Heart right ventricle (tissue), 16 donors: Measurements from ENCODE around the gene TNFRSF4. TPM values are rescaled to one million over a fixed set of nuclear protein-coding genes. Genes with fewer than 3 reads are reported as not detected.
A peak's percentile ranks its signal among the peaks of the same experiment; 100 is the strongest.

Source experiments
- ATAC-seq, 8 donors: fragments of 200-7000 bp; cut with Tn5 transposase; one replicate each; pipeline ENCODE4 v1.9.1; 2020; ENCODE audit warnings: mild to moderate bottlenecking in 8 of 8, moderate library complexity in 8 of 8, moderate number of reproducible peaks in 1 of 8
- DNase-seq, 2 donors: peaks; one replicate each; pipeline ENCODE4 v3.0.0-alpha.2; 2020
- H3K27ac ChIP-seq, 10 donors: fragments of 200-600 bp; sonication (generic) in 2 of 10; one replicate each; pipeline versions ENCODE4 v1.5.0 to v1.8.0; 2020 to 2022; ENCODE audit warnings: mild to moderate bottlenecking in 3 of 10
- H3K27me3 ChIP-seq, 7 donors: fragments of 200-600 bp; one replicate each; pipeline ENCODE4 v1.8.0; 2021 to 2022; ENCODE audit warnings: mild to moderate bottlenecking in 2 of 7
- H3K36me3 ChIP-seq, 9 donors: fragments of 200-600 bp; sonication (generic) in 1 of 9; one replicate each; pipeline versions ENCODE4 v1.5.0 to v1.8.0; 2020 to 2022; ENCODE audit warnings: mild to moderate bottlenecking in 2 of 9
- H3K4me1 ChIP-seq, 9 donors: fragments of 200-600 bp; sonication (generic) in 1 of 9; one replicate each; pipeline versions ENCODE4 v1.5.0 to v1.8.0; 2020 to 2022; ENCODE audit warnings: mild to moderate bottlenecking in 4 of 9
- H3K4me3 ChIP-seq, 10 donors: fragments of 200-600 bp; sonication (generic) in 2 of 10; one replicate each; pipeline versions ENCODE4 v1.5.0 to v1.8.0; 2020 to 2022; ENCODE audit warnings: mild to moderate bottlenecking in 7 of 10, moderate library complexity in 2 of 10
- H3K9me3 ChIP-seq, 11 donors: fragments of 200-600 bp in 10 of 11; sonication (generic) in 2 of 11; one replicate each; pipeline versions ENCODE4 v1.5.0 to v1.8.0; 2013 to 2022; ENCODE audit warnings: mild to moderate bottlenecking in 2 of 11, control low read depth in 1 of 11, moderate library complexity in 1 of 11
- CTCF ChIP-seq, 9 donors: fragments of 200-600 bp; sonication (generic) in 2 of 9; IDR thresholded peaks; one replicate each; pipeline versions ENCODE4 v1.5.0 to v1.8.0; 2021 to 2022; ENCODE audit warnings: antibody characterized with exemption in 9 of 9, mild to moderate bottlenecking in 5 of 9, moderate library complexity in 1 of 9
- WGBS, 2 donors: extraction: QIAGEN DNeasy Blood & Tissue Kit; methylation state at CpG; one replicate each; pipeline ENCODE4 v1.1.7; 2013; ENCODE audit warnings: inconsistent platforms in 1 of 2; 5-methylcytosine and 5-hydroxymethylcytosine counted together
- intact Hi-C, 10 donors: fragments of 100-400 bp; cut with DNase I; formaldehyde crosslinking; loops; one replicate each; pipeline versions ENCODE4 v1.11.1 to v1.14.2; 2022
- polyA plus RNA-seq, 2 donors: library from polyadenylated mRNA; stranded (reverse); fragments of 200-250 nt; gene quantifications; one replicate each; pipeline ENCODE4 v1.2.3, GENCODE V29; 2013
- total RNA-seq, 10 donors: library from RNA; stranded (reverse); fragmentation: NEBNext Ultra II Directional in 3 of 10; extraction: Animal tissue kit (Norgen Biotek cat#: 25700) in 3 of 10; gene quantifications; one replicate each; pipeline versions ENCODE4 v1.2.1 to v1.2.4, GENCODE V29; 2021 to 2023
- donor health status: Arrhythmogenic right ventricular cardiomyopathy.
- donor health status: ischemic (EF 13 %, LVEDD 7.1; RV severe dilation, severe dysfunction).
- donor health status: healthy with polysubstance abuse.
- donor health status: DM: no; HTN: yes; CAD: no.
- donor health status: DM: no; HTN: no; CAD: no.
- donor health status: ischemic (EF 25% LVEDD 6.9; RV normal size, moderate dysfunction).
- donor health status: ischemic (EF 25% LVEDD 5.7; RV mildly dilated, moderate dysfunction).
- donor health status: healthy.
- donor health status: DM: yes; HTN: yes; CAD: no.
- donor health status: Ischemic cardiomyopathy.
- donor health status: ischemic (EF 35%, LVEDD 5.7; RV mildly dilated, moderate dysfunction).
- donor health status: nonischemic (EF 11% LVEDD 7.7; RV severe dilation, severe dysfunction).
- donor health status: DM: yes; HTN: yes; CAD: no.
- donor health status: PGD.
- donor health status: ischemic (EF 29% LVEDD 5.4; RV normal size, mild dysfunction).
- donor health status: nonischemic (EF 23%, LVEDD 6.1; RV moderate dilation, normal function).

The TNFRSF4 gene
- total and polyA plus RNA-seq, 12 donors, result 0.52 to 24.8 (median 5.0) TPM

DNA sequence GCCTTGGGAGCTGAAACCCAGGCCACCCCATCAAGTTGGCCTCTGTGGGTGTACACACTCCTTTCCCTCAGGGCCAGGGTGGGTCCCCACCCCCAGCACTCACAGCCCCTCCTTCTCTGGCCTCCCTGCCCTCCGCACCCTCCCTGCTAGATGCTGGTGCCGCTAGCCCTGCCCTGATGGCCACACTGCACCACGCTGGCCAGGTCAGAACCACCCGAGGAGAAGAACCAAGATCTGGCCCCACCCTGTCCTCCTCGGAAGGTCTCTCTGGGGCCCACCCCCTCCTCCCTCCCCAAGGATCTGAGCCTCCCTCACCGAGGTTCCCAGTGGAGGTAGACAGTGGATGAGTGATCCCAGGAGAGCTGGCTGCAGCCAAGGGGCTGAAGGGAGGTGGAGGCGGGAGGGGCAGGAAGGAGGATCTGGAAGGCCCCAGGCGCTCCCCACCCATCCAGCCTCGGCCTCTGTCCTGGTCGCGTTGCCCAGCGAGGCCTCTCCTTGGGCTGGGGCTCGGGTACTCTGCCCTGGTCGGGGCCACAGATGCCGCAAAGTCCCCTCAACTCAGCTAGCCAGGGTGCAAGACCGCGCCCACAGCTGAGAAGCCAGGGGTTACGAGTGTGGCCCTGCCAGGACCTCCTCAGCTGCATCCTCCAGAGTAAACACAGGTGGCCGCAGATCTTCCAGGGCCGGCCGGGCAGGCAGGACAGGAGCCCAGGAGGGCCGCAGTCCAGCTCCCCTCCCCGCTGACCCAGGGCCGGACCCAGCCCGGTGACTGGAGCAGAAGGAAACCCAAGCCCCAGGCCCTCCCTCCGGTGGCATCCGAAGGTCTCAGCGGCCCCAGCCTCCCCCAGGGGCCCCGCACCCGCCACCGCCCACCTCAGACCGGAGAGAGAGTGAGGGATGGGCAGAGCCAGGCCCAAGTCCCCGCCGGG is 23.3 kb upstream of the TNFRSF4 start:
- peaks cover 10 to 38% (median 21%) of the 10 kb centered on the region in 9 donors for H3K4me1 ChIP-seq
- peak in 3 of 8 donors; percentile 8 to 35 (median 11) for ATAC-seq

GRCh38 chr1:1236176-1236763 is 22.3 kb upstream of the TNFRSF4 start:
- TF ChIP-seq CTCF (IDR thresholded peaks at IDR 0.05), result no peak
- intact Hi-C loops, result loop anchor here in 1 of 10 donors (5.0 kb wide), 1 partner anchor 114 kb away; no protein-coding TSS in a partner anchor
- Histone ChIP-seq H3K27me3 (peaks cover 6 to 39% (median 34%) of the 10 kb centered on the region in 7 donors), H3K4me1 (peaks cover 10 to 38% (median 21%) of the 10 kb centered on the region in 9 donors), H3K9me3 (no peaks in the 10 kb centered on the region), H3K36me3 (peaks cover 0 to 12% (median 0%) of the 10 kb centered on the region in 9 donors), H3K4me3 (no peak overlapping the region), H3K27ac (no peak overlapping the region)
- DNase-seq, result no peak
- 82 to 87% methylated on average over 21 to 22 of the region's 22 CpGs for WGBS, 2 donors
- no peak for ATAC-seq

More for the DNA sequence above, 23.3 kb upstream of the TNFRSF4 start:
- DNase-seq, result no peak
- TF ChIP-seq CTCF (IDR thresholded peaks at IDR 0.05), result no peak
- H3K9me3 ChIP-seq, result no peaks in the 10 kb centered on the region
- 43 to 44% methylated on average over 34 of the region's 34 CpGs for WGBS, 2 donors
- intact Hi-C loops, result loop anchor here in 1 of 10 donors (5.0 kb wide), 1 partner anchor 115 kb away; no protein-coding TSS in a partner anchor
- peaks cover 6 to 44% (median 38%) of the 10 kb centered on the region in 7 donors for H3K27me3 ChIP-seq
- peaks cover 0 to 12% (median 0%) of the 10 kb centered on the region in 9 donors for H3K36me3 ChIP-seq
- no peak overlapping the region for H3K27ac ChIP-seq
- H3K4me3 ChIP-seq, result no peak overlapping the region

DNA sequence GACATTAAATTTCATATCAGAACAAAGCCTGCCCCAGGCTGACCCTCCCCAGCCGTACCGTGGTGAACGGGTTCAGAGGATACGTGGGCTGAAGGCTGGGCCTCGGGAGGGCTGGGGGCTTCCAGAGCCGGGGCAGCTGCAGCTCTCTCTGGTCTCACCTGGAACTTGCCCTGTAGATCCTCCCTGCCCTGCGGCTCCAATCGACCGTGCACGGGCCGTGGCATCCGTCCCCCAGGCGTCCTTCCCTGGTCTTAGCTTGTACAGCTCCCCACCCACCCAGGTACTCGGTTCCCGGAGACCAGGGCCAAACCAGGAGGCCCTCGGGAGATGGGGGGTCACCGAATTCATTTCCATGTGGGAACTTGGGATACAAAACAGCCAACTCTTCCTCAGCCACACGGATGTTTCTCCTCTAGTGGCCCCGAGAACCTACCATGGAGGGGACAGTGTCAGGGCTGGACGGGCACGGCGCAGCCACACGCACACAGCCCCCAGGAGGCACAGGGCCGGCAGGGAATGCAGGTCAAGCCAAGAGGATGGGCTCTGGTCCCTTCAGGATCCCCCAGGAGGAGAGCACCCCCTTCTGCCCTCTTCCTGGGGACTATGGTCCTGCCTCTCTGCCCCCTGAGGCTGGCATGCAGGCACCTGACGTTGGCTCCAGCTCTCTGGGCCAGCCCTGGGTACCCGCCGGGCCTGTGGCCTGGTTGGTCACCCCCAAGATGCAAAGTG is 21.2 kb upstream of the TNFRSF4 start:
- Histone ChIP-seq H3K4me3 (no peak overlapping the region), H3K27ac (no peak overlapping the region), H3K36me3 (peaks cover 0 to 12% (median 0%) of the 10 kb centered on the region in 9 donors), H3K27me3 (peaks cover 6 to 32% (median 28%) of the 10 kb centered on the region in 7 donors), H3K4me1 (peaks cover 10 to 48% (median 32%) of the 10 kb centered on the region in 9 donors), H3K9me3 (no peaks in the 10 kb centered on the region)
- TF ChIP-seq CTCF (IDR thresholded peaks at IDR 0.05), result no peak
- 91 to 92% methylated on average over 27 of the region's 27 CpGs for WGBS, 2 donors
- DNase-seq (no peak), ATAC-seq (no peak)
- intact Hi-C loops, result loop anchor here in 1 of 10 donors (5.0 kb wide), 1 partner anchor 113 kb away; no protein-coding TSS in a partner anchor
